ENCODE measurements around the gene BRMS1. TPM values are rescaled to one million over a fixed set of nuclear protein-coding genes. Genes with fewer than 3 reads are reported as not detected.

The BRMS1 gene
- total and polyA plus RNA-seq, 2 experiments from 2014 or later, result 59.1 to 61.7 TPM

DNA sequence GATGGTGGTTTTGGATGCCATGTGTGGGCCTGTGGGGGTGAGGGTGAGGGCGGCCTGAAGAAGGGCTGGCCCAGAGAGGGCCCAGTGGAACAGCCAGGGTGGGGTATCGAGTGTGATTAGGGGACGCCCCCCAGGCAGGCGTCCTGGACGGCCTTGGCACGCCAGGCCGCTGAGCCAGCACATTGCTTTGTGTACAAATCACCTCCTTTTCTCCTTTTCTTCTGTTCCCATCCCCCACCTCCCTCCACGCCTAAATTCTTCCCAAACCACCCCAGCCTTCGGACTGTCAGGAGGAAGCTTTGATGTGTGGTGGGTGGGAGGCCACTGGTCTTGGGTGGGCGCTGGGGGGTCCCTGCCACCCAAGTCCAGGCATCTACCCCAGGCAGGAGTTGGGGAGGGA lies 20.2 kb downstream of the BRMS1 start (continued):
- TF ChIP-seq, protein P1, sequence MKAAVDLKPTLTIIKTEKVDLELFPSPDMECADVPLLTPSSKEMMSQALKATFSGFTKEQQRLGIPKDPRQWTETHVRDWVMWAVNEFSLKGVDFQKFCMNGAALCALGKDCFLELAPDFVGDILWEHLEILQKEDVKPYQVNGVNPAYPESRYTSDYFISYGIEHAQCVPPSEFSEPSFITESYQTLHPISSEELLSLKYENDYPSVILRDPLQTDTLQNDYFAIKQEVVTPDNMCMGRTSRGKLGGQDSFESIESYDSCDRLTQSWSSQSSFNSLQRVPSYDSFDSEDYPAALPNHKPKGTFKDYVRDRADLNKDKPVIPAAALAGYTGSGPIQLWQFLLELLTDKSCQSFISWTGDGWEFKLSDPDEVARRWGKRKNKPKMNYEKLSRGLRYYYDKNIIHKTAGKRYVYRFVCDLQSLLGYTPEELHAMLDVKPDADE (IDR thresholded peaks at IDR 0.05), result no peak
- TF ChIP-seq ZNF114 (CRISPR knock-in tag; IDR thresholded peaks at IDR 0.05), result no peak
- TF ChIP-seq EZH2phosphoT487 (IDR thresholded peaks at IDR 0.05; ENCODE audit: unreplicated experiment), result no peak
- TF ChIP-seq CREB1 (CRISPR knock-in tag; IDR thresholded peaks at IDR 0.05; ENCODE audit: low read depth), result no peak
- TF ChIP-seq, protein P2, sequence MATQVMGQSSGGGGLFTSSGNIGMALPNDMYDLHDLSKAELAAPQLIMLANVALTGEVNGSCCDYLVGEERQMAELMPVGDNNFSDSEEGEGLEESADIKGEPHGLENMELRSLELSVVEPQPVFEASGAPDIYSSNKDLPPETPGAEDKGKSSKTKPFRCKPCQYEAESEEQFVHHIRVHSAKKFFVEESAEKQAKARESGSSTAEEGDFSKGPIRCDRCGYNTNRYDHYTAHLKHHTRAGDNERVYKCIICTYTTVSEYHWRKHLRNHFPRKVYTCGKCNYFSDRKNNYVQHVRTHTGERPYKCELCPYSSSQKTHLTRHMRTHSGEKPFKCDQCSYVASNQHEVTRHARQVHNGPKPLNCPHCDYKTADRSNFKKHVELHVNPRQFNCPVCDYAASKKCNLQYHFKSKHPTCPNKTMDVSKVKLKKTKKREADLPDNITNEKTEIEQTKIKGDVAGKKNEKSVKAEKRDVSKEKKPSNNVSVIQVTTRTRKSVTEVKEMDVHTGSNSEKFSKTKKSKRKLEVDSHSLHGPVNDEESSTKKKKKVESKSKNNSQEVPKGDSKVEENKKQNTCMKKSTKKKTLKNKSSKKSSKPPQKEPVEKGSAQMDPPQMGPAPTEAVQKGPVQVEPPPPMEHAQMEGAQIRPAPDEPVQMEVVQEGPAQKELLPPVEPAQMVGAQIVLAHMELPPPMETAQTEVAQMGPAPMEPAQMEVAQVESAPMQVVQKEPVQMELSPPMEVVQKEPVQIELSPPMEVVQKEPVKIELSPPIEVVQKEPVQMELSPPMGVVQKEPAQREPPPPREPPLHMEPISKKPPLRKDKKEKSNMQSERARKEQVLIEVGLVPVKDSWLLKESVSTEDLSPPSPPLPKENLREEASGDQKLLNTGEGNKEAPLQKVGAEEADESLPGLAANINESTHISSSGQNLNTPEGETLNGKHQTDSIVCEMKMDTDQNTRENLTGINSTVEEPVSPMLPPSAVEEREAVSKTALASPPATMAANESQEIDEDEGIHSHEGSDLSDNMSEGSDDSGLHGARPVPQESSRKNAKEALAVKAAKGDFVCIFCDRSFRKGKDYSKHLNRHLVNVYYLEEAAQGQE (IDR thresholded peaks at IDR 0.05; ENCODE audit: unreplicated experiment), result no peak

DNA sequence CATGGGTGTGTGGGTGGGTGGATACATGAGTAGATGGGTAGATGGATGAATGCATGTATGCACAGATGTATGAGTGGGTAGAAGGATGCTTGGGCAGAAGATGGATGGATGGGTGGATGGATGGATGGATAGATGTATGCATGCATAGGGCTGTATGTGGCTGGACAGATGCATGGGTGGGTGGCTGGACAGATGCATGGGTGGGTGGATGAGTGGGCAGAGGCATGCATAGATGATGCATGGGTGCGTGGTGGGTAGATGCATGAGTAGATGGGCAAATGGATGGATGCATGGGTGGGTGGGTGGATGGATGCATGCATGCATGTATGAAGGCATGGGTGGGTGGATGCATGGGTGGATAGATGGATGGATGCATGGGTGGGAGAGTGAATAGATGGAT lies 21.2 kb downstream of the BRMS1 start:
- Mint-ChIP-seq H3K27ac (no peak overlapping the region), H3K27me3 (ENCODE audit: insufficient read depth, low read depth, poor library complexity) (peaks cover 29% of the 10 kb centered on the region), H3K36me3 (ENCODE audit: low read depth) (peaks cover 16% of the 10 kb centered on the region), H3K4me3 (no peak overlapping the region), H3K4me1 (peaks cover 24% of the 10 kb centered on the region), H3K9me3 (peaks cover 18% of the 10 kb centered on the region)
- Histone ChIP-seq H3K36me3 (ENCODE audit: insufficient read depth) (no peaks in the 10 kb centered on the region), H3K4me2 (no peak overlapping the region), H3K27ac (ENCODE audit: low read depth) (no peak overlapping the region), H3F3A (replicated peaks; ENCODE audit: low read depth) (0 out of 2 replicates have a peak, but pooled peaks cover 2% of the 10 kb centered on the region), H3K4me3 (no peak overlapping the region), H3K4me1 (ENCODE audit: insufficient read depth) (peaks cover 7% of the 10 kb centered on the region; the same call in 1 of the 2 replicates), H4K20me1 (replicated peaks; ENCODE audit: insufficient read depth) (no peaks in the 10 kb centered on the region), H3K27me3 (ENCODE audit: insufficient read depth) (no peaks in the 10 kb centered on the region), H2AFZ (no peak overlapping the region), H3K9me2 (ENCODE audit: insufficient read depth) (no peaks in the 10 kb centered on the region), H3K79me2 (replicated peaks; ENCODE audit: insufficient read depth) (no peaks in the 10 kb centered on the region)
- TF ChIP-seq EZH2 (IDR thresholded peaks at IDR 0.05; ENCODE audit: low read depth, unreplicated experiment), result no peak
- TF ChIP-seq, protein P3, sequence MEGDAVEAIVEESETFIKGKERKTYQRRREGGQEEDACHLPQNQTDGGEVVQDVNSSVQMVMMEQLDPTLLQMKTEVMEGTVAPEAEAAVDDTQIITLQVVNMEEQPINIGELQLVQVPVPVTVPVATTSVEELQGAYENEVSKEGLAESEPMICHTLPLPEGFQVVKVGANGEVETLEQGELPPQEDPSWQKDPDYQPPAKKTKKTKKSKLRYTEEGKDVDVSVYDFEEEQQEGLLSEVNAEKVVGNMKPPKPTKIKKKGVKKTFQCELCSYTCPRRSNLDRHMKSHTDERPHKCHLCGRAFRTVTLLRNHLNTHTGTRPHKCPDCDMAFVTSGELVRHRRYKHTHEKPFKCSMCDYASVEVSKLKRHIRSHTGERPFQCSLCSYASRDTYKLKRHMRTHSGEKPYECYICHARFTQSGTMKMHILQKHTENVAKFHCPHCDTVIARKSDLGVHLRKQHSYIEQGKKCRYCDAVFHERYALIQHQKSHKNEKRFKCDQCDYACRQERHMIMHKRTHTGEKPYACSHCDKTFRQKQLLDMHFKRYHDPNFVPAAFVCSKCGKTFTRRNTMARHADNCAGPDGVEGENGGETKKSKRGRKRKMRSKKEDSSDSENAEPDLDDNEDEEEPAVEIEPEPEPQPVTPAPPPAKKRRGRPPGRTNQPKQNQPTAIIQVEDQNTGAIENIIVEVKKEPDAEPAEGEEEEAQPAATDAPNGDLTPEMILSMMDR (conservative IDR thresholded peaks at IDR 0.05; ENCODE audit: low read depth in 2 of 2), result no peak
- no peak for TF ChIP-seq EZH2phosphoT487 (IDR thresholded peaks at IDR 0.05; ENCODE audit: unreplicated experiment)
- no peak for TF ChIP-seq CREB1 (CRISPR knock-in tag; IDR thresholded peaks at IDR 0.05; ENCODE audit: low read depth)
- TF ChIP-seq POLR2AphosphoS5 (IDR thresholded peaks at IDR 0.05; ENCODE audit: low read depth), result no peak
- TF ChIP-seq, protein P1 (IDR thresholded peaks at IDR 0.05), result no peak
- TF ChIP-seq, protein P2 (IDR thresholded peaks at IDR 0.05; ENCODE audit: unreplicated experiment), result no peak
- no peak for TF ChIP-seq ZNF331 (CRISPR knock-in tag; IDR thresholded peaks at IDR 0.05; ENCODE audit: low read depth)
- no peak for TF ChIP-seq NANOG (IDR thresholded peaks at IDR 0.05; ENCODE audit: borderline replicate concordance)
- DNase-seq (ENCODE audit: low spot score) (no peak), ATAC-seq (no peak)

All from GM23338 (cell line).